ENCODE measurements around the gene TFR2. TPM values are rescaled to one million over a fixed set of nuclear protein-coding genes. Genes with fewer than 3 reads are reported as not detected.

TFR2 gene
- total and polyA plus RNA-seq, 9 of the 15 experiments (the other 6 are each of a cell fraction or from before 2014, with no cell fraction given) = 3.8 to 123 (median 51.1) TPM

- TF ChIP-seq POLR2AphosphoS2 (IDR thresholded peaks at IDR 0.05; ENCODE audit: low read length) = no peak
- no peak for TF ChIP-seq TCF15 (CRISPR knock-in tag; IDR thresholded peaks at IDR 0.05)
- TF ChIP-seq ZNF263 (CRISPR knock-in tag; IDR thresholded peaks at IDR 0.05; ENCODE audit: borderline replicate concordance) = peak; percentile 92
- TF ChIP-seq PKNOX1 (IDR thresholded peaks at IDR 0.05) = peak; percentile 13; the same call in 1 of the 2 replicates
- TF ChIP-seq NKRF (IDR thresholded peaks at IDR 0.05; ENCODE audit: borderline replicate concordance) = peak; percentile 64
- TF ChIP-seq GATAD2B (IDR thresholded peaks at IDR 0.05; ENCODE audit: borderline replicate concordance) = no peak; the same call in 1 of the 2 replicates
- TF ChIP-seq HMGN3 (IDR thresholded peaks at IDR 0.05; ENCODE audit: borderline replicate concordance, extremely low read depth, insufficient read length, low read depth, low read length) = peak; percentile 78
- no peak for TF ChIP-seq SIRT6 (IDR thresholded peaks at IDR 0.05; ENCODE audit: low read depth, low read length)
- peak; percentile 97 for TF ChIP-seq KDM1A (IDR thresholded peaks at IDR 0.05)
- peak; percentile 97 for TF ChIP-seq HMG20B (CRISPR knock-in tag; IDR thresholded peaks at IDR 0.05)
- 0 out of 2 replicates have a peak, but pooled peaks have one; percentile 26 for TF ChIP-seq NR2C1 (IDR thresholded peaks at IDR 0.05)
- no peak for TF ChIP-seq NR2C1 (tag; IDR thresholded peaks at IDR 0.05)
- 0 out of 2 replicates have a peak, but pooled peaks have one; percentile 21 for TF ChIP-seq ZBTB43 (CRISPR knock-in tag; IDR thresholded peaks at IDR 0.05)
- TF ChIP-seq ZNF584 (CRISPR knock-in tag; IDR thresholded peaks at IDR 0.05; ENCODE audit: low read depth) = no peak
- TF ChIP-seq PCBP1 (IDR thresholded peaks at IDR 0.05; ENCODE audit: low read depth, low read length, poor library complexity, severe bottlenecking) = peak; percentile 46
- TF ChIP-seq KLF1 (tag; IDR thresholded peaks at IDR 0.05) = 0 out of 2 replicates have a peak, but pooled peaks have one; percentile 43
- TF ChIP-seq RNF2 (IDR thresholded peaks at IDR 0.05) = peak; percentile 29; the same call in 1 of the 2 replicates
- TF ChIP-seq ZNF347 (CRISPR knock-in tag; IDR thresholded peaks at IDR 0.05; ENCODE audit: low read depth) = no peak
- TF ChIP-seq ZBTB5 (IDR thresholded peaks at IDR 0.05) = no peak
- no peak for TF ChIP-seq KLF10 (CRISPR knock-in tag; IDR thresholded peaks at IDR 0.05)
- no peak for TF ChIP-seq ZNF699 (CRISPR knock-in tag; IDR thresholded peaks at IDR 0.05; ENCODE audit: insufficient replicate concordance)
These were observed 37.0 kb downstream of the TFR2 start (continued) for GRCh38 chr7:100604028-100604975.

Measured in K562 (cell line).